NCI-H2029 (cell line): ENCODE measurements around the gene BMERB1.
"Not testable (repeated sequence)": the region's sequence is repeated elsewhere in the genome, so short reads cannot be mapped to it uniquely, and the experiment has no call there.

ENCODE experiments used
- DNase-seq: peaks from one replicate; lab custom pipeline; 2025; lab: John Stamatoyannopoulos, UW

The BMERB1 gene

GRCh38 chr16:15461376-15461775 lies 27.0 kb downstream of the BMERB1 start:
- DNase-seq, result no peak

DNA sequence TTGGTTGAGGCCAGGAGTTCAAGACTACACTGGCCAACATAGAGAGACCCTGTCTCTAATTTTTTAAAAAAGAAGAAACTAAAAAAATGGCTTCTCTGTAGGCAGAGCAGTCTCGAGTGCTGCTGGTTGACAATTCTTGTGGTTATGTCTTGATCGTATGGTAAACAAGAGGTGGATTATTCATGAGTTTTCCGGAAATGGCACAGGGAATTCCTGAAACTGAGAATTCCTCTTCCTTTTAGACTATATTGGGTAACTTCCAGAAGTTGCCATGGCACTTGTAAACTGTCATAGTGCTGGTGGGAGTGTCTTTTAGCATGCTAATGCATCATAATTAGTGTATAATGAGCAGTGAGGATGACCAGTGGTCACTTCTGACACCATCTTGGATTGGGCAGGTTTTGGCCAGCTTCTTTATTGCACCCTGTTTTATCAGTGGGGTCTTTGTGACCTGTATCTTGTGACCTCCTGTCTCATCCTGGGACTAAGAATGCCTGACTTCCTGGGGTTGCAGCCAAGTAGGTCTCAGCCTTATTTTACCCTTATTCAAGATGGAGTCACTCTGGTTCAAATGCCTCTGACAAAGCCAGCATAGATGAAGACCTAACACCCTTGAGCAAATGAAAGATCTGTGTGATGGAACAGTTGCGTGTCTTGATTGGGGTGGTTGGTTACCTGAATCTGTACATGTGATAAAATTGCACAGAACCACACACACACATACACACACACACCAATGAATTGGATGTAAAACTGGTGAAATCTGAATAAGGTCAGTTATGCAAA lies 30.2 kb downstream of the BMERB1 start:
- no peak for DNase-seq

DNA sequence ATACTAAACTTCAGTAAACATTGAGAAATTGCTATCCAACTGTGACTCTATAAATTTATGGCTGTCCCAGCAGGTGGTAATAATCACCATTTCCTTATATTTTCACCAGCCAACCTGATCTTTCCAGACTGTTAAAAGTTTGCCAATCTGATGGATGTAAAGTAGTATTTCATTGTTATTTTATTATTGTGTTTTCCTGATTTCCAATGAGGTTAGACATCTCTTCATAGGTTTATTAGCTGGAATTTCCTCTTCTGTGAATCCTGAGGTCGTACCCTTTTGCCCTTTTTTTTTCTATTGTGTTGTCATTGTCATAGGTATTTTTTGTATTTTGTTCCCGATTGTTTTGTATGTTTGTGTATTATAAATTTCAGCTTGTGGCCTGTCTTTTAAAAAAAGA lies 31.7 kb downstream of the BMERB1 start:
- DNase-seq, result no peak

DNA sequence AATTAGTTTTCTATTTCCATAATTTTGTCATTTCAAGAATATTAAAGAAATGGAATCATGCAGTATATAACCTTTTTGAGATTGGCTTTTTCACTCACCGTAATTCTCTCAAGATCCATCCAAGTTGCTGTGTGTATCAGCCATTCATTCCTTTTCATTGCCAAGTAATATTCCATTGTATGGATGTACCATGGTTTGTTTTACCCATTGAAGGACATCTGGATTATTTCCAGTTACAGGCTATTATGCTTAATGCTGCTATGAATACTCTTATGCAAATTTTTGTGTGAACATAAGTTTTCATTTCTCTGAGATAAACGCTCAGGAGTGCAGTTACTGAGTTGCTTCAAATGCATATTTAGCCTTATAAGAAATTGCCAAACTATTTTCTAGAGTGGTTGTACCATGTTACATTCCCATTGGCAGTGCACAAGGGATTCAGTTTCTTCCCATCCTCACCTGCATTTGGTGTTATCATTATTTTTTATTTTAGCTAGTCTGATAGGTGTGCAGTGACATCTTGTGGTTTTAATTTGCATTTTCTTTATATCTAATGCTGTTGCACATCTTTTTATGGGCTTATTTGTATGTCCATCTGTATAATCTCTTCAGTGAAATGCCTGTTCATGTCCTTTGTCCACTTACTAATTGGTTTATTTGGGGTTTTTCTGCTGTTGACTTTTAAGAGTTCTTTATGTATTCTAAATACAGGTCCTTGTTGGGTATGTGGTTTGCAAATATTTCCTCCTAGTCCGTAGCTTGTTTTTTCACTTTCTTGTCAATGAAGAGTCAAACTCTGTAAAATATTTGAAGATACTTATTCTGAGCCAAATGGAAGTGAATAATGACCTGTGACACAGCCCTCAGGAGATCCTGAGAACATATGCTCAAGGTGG lies 32.7 kb downstream of the BMERB1 start:
- DNase-seq, result no peak

DNA sequence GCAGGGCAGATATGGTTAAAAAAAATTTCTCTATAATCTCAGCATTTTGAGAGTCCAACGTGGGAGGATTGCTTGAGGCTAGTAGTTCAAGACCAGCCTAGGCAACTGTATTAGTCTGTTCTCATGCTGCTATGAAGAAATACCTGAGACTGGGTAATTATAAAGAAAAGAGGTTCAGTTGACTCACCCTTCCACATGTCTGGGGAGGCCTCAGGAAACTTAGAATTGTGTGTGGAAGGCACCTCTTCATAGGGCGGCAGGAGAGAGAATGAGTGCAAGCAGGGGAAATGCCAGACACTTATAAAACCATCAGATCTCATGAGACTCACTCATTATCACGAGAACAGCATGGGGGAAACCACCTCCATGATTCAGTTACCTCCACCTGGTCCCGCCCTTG lies 42.6 kb downstream of the BMERB1 start:
- not testable (repeated sequence) for DNase-seq

DNA sequence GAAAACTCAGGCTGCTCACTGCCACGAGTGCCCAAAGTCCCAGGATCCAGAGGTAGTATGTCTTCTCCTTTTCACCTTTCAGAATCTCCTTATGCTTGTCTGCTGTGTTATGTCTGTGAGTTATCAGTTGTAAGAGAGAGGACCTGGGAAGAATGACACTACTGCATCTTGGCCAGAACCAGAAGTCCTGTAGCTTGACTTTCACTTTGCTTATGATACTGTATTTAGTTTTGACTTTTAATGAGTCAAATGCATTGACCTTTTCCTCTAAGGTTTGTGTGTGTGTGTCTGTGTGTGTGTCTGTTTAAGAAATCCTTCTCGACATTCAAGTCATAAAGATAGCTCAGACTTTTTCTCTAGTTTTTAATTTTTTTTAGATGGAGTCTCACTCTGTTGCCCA lies 43.4 kb downstream of the BMERB1 start:
- no peak for DNase-seq

DNA sequence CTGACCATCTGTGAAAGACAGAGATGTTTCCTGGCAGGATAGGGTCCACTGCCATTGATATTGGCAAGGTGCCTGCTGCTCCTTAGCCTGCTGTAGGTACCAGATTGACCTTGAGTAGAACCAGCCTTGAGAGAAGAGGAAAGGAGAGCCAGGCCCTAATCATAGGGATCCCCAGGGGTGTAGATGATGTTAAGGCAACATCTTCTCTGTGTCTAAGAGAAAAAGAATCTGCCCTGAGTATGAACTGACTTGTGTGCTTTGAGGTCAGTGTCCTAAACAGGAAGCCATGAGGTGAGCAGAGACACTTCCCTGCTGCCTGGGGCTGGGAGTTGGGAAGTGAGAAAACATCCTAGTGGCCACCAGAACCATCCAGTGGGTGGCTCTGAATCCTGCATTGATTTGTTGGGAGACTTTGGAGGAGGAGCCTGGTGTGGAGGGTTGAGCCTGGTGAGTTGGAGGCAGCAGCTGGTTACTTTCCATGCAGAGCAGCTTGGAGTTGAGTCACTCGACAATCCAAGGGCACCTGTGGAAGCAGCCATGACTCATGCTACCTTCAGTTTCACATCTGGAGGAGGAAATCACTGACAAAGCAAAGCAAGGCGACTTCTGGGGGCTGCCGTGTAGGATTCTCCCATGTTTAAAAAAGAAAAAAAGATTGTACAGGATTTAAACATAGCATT lies 47.8 kb downstream of the BMERB1 start:
- peak; percentile 44 for DNase-seq

GRCh38 chr16:15482748-15483298 lies 48.4 kb downstream of the BMERB1 start:
- DNase-seq, result no peak

GRCh38 chr16:15483857-15484256 lies 49.5 kb downstream of the BMERB1 start:
- no peak for DNase-seq

DNA sequence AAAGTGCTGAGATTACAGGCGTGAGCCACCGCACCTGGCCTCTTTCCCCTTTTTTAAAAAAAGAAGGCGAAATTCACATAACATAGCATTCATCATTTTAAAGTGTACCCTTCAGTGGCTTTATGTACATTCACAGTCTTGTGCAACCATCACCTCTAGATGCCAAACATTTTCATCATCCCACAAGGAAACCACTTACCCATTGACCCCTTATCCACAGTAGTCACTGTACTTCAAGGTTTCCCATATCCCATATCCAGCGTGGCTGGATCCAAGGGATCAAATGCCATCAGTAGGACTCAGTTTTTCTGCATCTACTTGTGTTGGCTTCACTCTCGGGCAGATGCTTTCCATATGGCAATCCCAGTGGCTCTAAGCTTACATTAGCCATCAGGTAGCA lies 50.3 kb downstream of the BMERB1 start:
- no peak for DNase-seq

DNA sequence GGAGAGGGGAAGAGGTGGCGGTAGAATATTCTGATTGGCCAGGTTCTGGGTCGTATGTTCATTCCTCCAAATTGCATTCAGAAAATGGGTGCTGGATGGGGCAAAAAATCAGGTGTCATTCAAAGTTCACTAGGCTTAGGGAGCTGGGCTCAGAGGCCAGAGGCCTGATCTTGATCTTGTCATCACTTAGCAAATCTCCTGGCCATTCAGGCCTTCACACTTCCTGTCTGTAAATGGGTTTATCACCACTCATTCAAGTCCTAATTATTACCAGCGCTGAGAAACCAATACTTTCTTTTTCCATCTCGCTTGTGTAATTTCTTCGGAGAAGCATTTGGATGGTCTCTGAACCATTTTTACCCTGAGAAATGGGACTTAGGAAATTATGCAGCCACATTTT lies 50.8 kb downstream of the BMERB1 start:
- no peak for DNase-seq

DNA sequence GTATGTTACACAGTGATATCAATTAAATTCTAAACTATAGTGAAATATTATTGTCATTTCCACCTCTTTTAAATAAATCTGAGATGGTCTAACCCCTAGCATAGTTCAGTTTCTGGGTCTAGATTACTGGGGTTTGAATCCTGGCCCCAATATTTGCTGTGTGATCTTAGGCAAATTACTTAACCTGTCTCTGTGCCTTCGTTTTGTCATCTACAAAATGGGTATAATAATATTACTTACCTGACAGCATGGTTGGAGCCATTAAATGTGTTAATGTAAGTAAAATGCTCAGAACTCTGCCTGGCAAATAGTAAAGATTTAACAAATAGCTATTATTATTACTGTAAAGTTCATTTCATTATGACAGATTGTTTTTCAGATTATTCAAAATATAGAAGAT lies 52.3 kb downstream of the BMERB1 start:
- DNase-seq, result no peak

DNA sequence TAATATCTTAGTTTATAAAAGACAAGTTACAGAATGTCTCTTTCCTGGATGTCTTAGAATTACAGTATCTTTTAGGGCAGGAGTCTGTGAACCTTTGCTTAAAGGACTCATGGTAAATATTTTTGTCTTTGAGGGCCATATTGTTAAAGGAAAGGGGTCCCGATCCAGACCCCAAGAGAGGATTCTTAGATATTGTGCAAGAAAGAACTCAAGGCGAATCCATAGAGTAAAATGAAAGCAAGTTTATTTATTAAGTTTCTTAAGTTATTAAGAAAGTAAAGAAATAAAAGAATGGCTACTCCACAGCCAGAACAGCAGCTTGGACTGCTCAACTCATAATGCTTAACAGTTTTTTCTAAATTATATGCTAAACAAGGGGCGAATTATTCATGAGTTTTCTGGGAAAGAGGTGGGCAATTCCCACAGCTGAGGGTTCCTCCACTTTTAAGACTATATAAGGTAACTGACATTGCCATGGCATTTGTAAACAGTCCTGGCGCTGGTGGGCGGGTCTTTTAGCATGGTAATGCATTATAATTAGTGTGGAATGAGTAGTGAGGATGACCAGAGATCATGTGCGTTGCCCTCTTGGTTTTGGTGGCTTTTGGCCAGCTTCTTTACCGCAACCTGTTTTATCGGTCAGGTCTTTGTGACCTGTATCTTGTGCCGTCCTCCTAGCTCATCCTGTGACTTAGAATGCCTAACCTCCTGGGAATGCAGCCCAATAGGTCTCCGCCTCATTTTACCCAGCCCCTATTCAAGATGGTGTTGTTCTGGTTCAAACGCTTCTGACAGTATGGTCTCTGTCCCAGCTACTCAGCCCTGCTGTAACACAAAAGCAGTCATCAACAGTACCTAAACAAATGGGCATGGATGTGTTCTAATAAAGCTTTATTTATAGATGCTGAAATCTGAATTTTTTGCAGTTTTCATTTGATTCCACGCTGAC lies 53.2 kb downstream of the BMERB1 start:
- no peak for DNase-seq

- DNase-seq, result no peak
Observed at GRCh38 chr16:15489016-15489415, 54.6 kb downstream of the BMERB1 start.

- no peak for DNase-seq
Observed at GRCh38 chr16:15490123-15490711, 55.8 kb downstream of the BMERB1 start.

DNA sequence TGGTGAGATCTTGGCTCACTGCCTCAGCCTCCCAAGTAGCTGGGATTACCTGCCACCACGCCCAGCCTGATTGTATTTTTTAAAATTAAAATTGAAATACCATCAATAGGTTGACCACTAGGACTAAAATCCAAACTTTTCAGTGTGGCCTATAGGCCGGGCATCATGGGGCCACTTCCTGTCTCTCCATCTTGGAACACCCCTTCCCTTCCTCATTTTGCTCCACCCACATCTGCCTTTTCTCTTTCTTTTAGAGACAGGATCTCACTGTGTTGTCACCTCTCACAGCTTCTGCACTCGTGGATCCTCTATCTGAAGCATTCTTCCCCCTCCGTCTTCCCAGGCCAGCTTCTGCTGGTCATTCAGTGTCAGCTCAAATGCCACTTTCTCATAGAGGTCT lies 57.0 kb downstream of the BMERB1 start:
- DNase-seq, result no peak

GRCh38 chr16:15492091-15492740 lies 57.8 kb downstream of the BMERB1 start:
- DNase-seq, result no peak

- no peak for DNase-seq
Observed at GRCh38 chr16:15493466-15494180, 59.2 kb downstream of the BMERB1 start.

DNA sequence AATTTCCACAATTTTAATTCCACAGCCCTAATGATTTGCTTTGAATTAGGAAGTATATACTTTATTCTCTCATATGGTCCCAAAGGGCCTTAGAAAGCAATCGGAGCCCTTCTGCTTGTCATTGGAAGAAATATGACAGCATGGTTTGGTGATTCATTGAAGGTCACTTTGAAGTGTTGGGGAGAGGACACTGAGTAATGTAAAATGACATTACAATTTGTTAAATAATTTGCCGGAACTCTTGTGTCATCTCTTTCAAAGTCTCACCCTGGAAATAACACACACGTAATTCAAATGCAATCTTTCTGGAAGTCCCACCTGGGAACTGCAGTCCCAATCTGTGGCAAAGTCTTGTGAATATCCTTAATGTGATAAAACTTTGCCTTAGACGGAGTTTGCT lies 59.8 kb downstream of the BMERB1 start:
- no peak for DNase-seq

DNA sequence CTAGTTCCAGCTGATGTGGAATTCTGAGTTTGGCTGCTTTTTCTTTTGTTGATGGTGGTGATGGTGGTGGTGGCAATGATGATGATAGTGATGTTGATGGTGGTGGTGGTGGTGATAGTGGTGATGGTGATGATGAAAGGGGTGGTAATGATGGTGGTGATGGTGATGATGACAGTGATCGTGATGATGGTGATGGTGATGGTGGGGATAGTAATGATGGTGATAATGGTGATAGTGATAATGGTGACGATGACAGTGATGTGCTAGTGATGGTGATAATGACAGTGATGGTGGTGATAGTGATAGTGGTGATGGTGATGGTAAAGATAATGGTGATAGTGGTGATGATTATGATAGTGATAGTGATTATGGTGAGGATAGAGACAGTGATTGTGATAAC lies 61.5 kb downstream of the BMERB1 start:
- no peak for DNase-seq
